Effector memory CD8-positive, alpha-beta T cell (primary cell): ENCODE measurements around the gene TPCN2.
A peak's percentile ranks its signal among the peaks of the same experiment; 100 is the strongest.

Experiments used
- ATAC-seq: fragments of 150-1000 bp; cut with Tn5 transposase; replicated peaks from 2 replicates; pipeline ENCODE4 v1.10.0; 2021; ENCODE audit warnings: mild to moderate bottlenecking, moderate library complexity
- DNase-seq, 3 experiments: peaks; one replicate each; pipeline ENCODE4 v3.0.0; 2021
- H3K27ac Mint-ChIP-seq, 2 donors: one replicate each; pipeline ENCODE4 v1.8.0; 2022; ENCODE audit warnings: mild to moderate bottlenecking in 2 of 2, mixed read lengths in 2 of 2, moderate library complexity in 2 of 2
- H3K27me3 Mint-ChIP-seq, 2 donors: one replicate each; pipeline ENCODE4 v1.8.0; 2022; ENCODE audit warnings: mixed read lengths in 2 of 2
- H3K36me3 Mint-ChIP-seq: one replicate; pipeline ENCODE4 v1.8.0; 2022; ENCODE audit warnings: mild to moderate bottlenecking, moderate library complexity, mixed read lengths; ENCODE audit not compliant: insufficient read depth
- H3K4me1 Mint-ChIP-seq, 2 donors: one replicate each; pipeline ENCODE4 v1.8.0; 2022; ENCODE audit warnings: low read depth in 2 of 2, mixed read lengths in 2 of 2
- H3K4me3 Mint-ChIP-seq, 2 donors: one replicate each; pipeline ENCODE4 v1.8.0; 2022; ENCODE audit warnings: mild to moderate bottlenecking in 2 of 2, mixed read lengths in 2 of 2, moderate library complexity in 2 of 2
- H3K9me3 Mint-ChIP-seq, 2 donors: one replicate each; pipeline ENCODE4 v1.8.0; 2022; ENCODE audit warnings: mixed read lengths in 2 of 2

The TPCN2 gene

GRCh38 chr11:69052343-69053168 is 3.8 kb downstream of the TPCN2 start:
- no peak for ATAC-seq
- peaks cover 34 to 45% of the 10 kb centered on the region in 2 donors for H3K4me1 Mint-ChIP-seq
- peak overlapping the region in 1 of 2 donors; percentile 62 for H3K27ac Mint-ChIP-seq
- H3K4me3 Mint-ChIP-seq, result peak overlapping the region; percentile 8 to 29
- H3K9me3 Mint-ChIP-seq, result no peaks in the 10 kb centered on the region
- H3K27me3 Mint-ChIP-seq, result no peaks in the 10 kb centered on the region
- peaks cover 15% of the 10 kb centered on the region for H3K36me3 Mint-ChIP-seq
- no peak for DNase-seq

DNA sequence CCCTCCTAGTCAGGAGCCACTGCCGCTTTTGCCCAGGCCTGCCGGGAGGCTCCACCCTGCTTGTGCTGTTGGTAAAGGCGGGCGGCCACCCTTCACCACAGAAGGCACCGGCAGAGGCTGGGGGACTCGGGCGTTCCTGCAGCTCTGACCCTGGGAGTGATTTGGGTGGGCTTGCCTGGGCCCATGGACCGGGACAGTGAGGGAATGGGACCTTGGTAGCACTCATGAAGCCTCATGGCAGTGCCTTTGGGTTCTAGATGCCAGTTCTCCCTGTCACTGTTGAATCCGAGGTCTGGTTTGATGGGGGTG is 4.4 kb downstream of the TPCN2 start:
- peaks cover 20% of the 10 kb centered on the region for H3K36me3 Mint-ChIP-seq
- no peak for ATAC-seq
- H3K27me3 Mint-ChIP-seq, result no peaks in the 10 kb centered on the region
- H3K4me3 Mint-ChIP-seq, result no peak overlapping the region
- no peak for DNase-seq
- no peaks in the 10 kb centered on the region for H3K9me3 Mint-ChIP-seq
- peaks cover 34 to 45% of the 10 kb centered on the region in 2 donors for H3K4me1 Mint-ChIP-seq
- H3K27ac Mint-ChIP-seq, result peak overlapping the region in 1 of 2 donors; percentile 55

DNA sequence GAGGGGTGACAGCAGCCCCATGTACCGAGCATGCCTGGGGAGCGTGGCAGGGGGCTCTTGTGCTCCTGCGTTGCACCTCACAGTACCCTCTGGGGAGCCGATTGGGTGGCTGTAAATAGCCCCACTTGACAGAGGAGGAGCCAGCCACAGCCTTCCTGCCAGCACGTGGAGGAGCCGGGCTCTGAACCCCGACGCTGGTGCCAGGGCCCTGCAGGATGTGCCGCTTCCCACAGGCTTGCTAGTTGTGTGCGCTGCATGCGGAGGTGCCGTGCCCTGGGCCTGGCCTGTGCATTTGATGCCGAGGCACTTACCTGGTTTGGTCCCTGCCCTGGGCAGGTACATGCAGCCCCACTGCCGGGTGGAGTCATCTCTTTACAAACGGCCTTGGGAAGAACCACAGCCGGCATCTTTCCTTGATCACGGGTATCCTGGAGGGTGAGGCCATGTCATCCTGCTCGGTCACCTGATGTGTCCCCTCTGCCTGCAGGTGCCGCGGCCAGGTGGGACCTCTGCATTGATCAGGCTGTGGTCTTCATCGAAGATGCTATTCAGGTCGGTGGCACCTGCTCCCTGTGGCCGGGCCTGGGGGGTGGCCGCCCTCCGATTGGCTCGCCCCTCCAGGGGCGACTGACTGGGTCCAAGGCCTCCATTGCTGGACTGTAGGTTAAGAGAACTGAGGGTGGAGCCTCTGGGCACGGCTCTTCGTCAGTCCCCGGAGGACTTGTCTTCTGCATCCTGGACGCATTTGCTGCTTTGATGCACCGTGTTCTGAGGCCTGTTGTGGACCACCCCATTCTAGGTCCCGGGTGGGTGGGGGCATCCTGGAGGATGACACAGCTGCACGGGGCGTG is 5.0 kb downstream of the TPCN2 start:
- peaks cover 21% of the 10 kb centered on the region for H3K36me3 Mint-ChIP-seq
- peak overlapping the region in 1 of 2 donors; percentile 55 for H3K27ac Mint-ChIP-seq
- no peak for ATAC-seq
- H3K4me1 Mint-ChIP-seq, result peaks cover 34 to 42% of the 10 kb centered on the region in 2 donors
- DNase-seq, result no peak
- no peaks in the 10 kb centered on the region for H3K9me3 Mint-ChIP-seq
- H3K4me3 Mint-ChIP-seq, result no peak overlapping the region
- no peaks in the 10 kb centered on the region for H3K27me3 Mint-ChIP-seq

GRCh38 chr11:69054397-69055211 is 5.9 kb downstream of the TPCN2 start:
- peaks cover 21% of the 10 kb centered on the region for H3K36me3 Mint-ChIP-seq
- H3K4me1 Mint-ChIP-seq, result peaks cover 33 to 40% of the 10 kb centered on the region in 2 donors
- ATAC-seq (no peak), DNase-seq (no peak)
- H3K4me3 Mint-ChIP-seq, result peak overlapping the region in 1 of 2 donors; percentile 21
- peak overlapping the region in 1 of 2 donors; percentile 89 for H3K27ac Mint-ChIP-seq
- H3K27me3 Mint-ChIP-seq, result no peaks in the 10 kb centered on the region
- H3K9me3 Mint-ChIP-seq, result no peaks in the 10 kb centered on the region

DNA sequence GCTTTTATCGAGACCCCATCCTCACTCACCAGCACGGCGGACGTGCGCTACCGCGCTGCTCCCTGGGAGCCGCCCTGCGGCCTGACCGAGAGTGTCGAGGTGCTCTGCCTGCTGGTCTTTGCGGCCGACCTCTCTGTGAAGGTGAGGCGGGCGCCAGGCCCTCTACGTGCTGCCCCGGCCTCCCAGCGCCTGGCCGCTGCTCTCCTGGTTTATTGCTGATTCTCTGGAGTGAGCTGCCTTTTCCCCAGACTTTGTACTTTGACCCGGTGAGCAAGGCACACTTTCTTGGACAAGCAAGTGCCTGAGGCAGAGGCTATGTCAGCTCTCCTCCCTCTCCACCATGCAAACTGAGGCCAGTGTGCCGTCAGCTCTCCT is 6.5 kb downstream of the TPCN2 start:
- Mint-ChIP-seq H3K36me3 (peaks cover 21% of the 10 kb centered on the region), H3K4me3 (peak overlapping the region in 1 of 2 donors; percentile 21), H3K4me1 (peaks cover 32 to 35% of the 10 kb centered on the region in 2 donors), H3K27me3 (no peaks in the 10 kb centered on the region), H3K9me3 (no peaks in the 10 kb centered on the region), H3K27ac (peak overlapping the region; percentile 88 to 89)
- ATAC-seq, result no peak
- no peak for DNase-seq

- ATAC-seq (peak; percentile 78), DNase-seq (peak; percentile 31 to 37 (median 35))
- Mint-ChIP-seq H3K36me3 (peaks cover 21% of the 10 kb centered on the region), H3K4me1 (peaks cover 35 to 38% of the 10 kb centered on the region in 2 donors), H3K27ac (peak overlapping the region; percentile 88 to 89), H3K27me3 (no peaks in the 10 kb centered on the region), H3K9me3 (no peaks in the 10 kb centered on the region), H3K4me3 (peak overlapping the region; percentile 42 to 60)
Measured at GRCh38 chr11:69055598-69056516, 7.1 kb downstream of the TPCN2 start.

DNA sequence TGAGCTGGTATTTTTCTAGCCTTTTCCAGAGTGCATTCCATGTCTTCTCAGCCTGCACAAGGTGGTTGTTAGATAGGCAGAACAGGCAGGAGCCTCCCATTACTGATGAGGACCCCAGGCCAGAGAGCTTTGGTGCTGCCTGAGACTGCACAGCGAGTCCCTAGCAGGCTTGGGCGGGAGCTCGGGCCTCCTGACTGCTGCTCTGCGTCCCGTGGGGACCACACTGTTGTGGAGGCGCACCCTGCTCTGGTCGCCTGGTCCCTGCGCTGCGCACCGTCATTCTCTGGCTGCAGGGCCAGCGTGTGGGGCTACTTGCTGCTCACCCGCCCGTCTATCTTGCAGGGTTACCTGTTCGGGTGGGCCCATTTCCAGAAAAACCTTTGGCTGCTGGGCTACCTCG is 8.5 kb downstream of the TPCN2 start:
- Mint-ChIP-seq H3K27ac (peak overlapping the region in 1 of 2 donors; percentile 88), H3K4me1 (peaks cover 33 to 36% of the 10 kb centered on the region in 2 donors), H3K9me3 (no peaks in the 10 kb centered on the region), H3K36me3 (peaks cover 29% of the 10 kb centered on the region), H3K27me3 (no peaks in the 10 kb centered on the region), H3K4me3 (no peak overlapping the region)
- DNase-seq, result no peak
- no peak for ATAC-seq

DNA sequence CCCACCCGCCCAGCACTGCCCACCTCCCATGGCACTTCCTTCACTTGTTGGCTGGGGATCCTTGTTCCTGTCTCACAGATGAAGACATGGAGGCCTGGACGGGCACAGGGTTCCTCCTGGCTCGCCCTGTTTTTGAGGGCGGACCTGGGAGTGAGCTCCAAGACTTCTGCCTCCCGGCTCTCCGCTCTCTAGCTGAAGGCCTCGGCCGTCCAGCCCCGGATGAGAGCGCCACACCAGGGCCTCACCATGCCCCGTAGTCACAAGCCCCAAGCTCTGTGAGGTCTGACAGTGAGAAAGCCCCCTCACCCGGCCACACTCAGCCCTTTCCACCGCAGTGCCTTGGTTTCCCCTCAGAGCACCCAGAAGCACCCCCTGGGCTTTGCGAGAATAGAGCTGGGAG is 9.1 kb downstream of the TPCN2 start:
- ATAC-seq, result no peak
- H3K27ac Mint-ChIP-seq, result peak overlapping the region in 1 of 2 donors; percentile 59
- H3K4me3 Mint-ChIP-seq, result no peak overlapping the region
- H3K9me3 Mint-ChIP-seq, result no peaks in the 10 kb centered on the region
- no peaks in the 10 kb centered on the region for H3K27me3 Mint-ChIP-seq
- peaks cover 30 to 31% of the 10 kb centered on the region in 2 donors for H3K4me1 Mint-ChIP-seq
- DNase-seq, result no peak
- H3K36me3 Mint-ChIP-seq, result peaks cover 29% of the 10 kb centered on the region

- DNase-seq, result no peak
- Mint-ChIP-seq H3K4me1 (peaks cover 30 to 31% of the 10 kb centered on the region in 2 donors), H3K27me3 (no peaks in the 10 kb centered on the region), H3K9me3 (no peaks in the 10 kb centered on the region), H3K4me3 (no peak overlapping the region), H3K36me3 (peaks cover 25% of the 10 kb centered on the region), H3K27ac (peak overlapping the region in 1 of 2 donors; percentile 59)
- ATAC-seq, result no peak
Measured at GRCh38 chr11:69058511-69059270, 10.0 kb downstream of the TPCN2 start.

GRCh38 chr11:69059429-69059828 is 10.7 kb downstream of the TPCN2 start:
- Mint-ChIP-seq H3K4me3 (no peak overlapping the region), H3K27me3 (no peaks in the 10 kb centered on the region), H3K4me1 (peaks cover 29 to 31% of the 10 kb centered on the region in 2 donors), H3K9me3 (no peaks in the 10 kb centered on the region), H3K27ac (no peak overlapping the region), H3K36me3 (peaks cover 19% of the 10 kb centered on the region)
- ATAC-seq, result no peak
- DNase-seq, result no peak

DNA sequence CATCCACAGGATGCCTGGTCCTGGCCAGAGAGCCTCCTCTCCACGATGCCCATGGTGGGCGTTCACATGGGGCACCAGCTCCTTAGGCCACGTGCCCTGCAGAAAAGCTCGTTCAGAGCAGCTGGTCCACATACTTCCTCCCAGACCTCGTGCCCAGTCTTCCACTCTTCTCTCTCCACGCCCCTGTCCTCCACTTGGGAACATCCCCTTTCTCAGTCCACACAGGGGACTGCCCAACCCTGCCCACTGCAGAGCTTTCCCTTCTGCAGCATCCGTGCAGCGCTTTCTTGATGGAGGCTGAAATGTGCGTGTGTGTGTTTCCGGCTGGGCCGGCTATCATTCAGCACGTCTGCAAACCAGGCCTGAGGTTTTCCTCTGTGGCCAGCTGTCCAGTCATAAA is 11.3 kb downstream of the TPCN2 start:
- H3K27ac Mint-ChIP-seq, result no peak overlapping the region
- DNase-seq (no peak), ATAC-seq (no peak)
- no peaks in the 10 kb centered on the region for H3K27me3 Mint-ChIP-seq
- peaks cover 29 to 31% of the 10 kb centered on the region in 2 donors for H3K4me1 Mint-ChIP-seq
- no peak overlapping the region for H3K4me3 Mint-ChIP-seq
- no peaks in the 10 kb centered on the region for H3K9me3 Mint-ChIP-seq
- peaks cover 19% of the 10 kb centered on the region for H3K36me3 Mint-ChIP-seq
